Dedifferentiated amniotic fluid mesenchymal stem cell (primary cell): ENCODE data around the gene TBX3.

ENCODE experiments used
- DNase-seq: peaks from one replicate; pipeline ENCODE4 v3.0.0-alpha.2; 2016; ENCODE audit errors: extremely low spot score

TBX3 gene

GRCh38 chr12:114696443-114697242, 12.7 kb upstream of the TBX3 start:
- DNase-seq = no peak

- no peak for DNase-seq
Observed at GRCh38 chr12:114695305-114695592, 11.3 kb upstream of the TBX3 start.

GRCh38 chr12:114694436-114695304, 10.7 kb upstream of the TBX3 start:
- no peak for DNase-seq

- no peak for DNase-seq
Observed at GRCh38 chr12:114693532-114693931, 9.6 kb upstream of the TBX3 start.

GRCh38 chr12:114693059-114693531, 9.1 kb upstream of the TBX3 start:
- DNase-seq = no peak

GRCh38 chr12:114692186-114693058, 8.4 kb upstream of the TBX3 start:
- peak; percentile 45 for DNase-seq

- DNase-seq = no peak
Observed at GRCh38 chr12:114691763-114692185, 7.8 kb upstream of the TBX3 start.

- no peak for DNase-seq
Observed at GRCh38 chr12:114691196-114691595, 7.2 kb upstream of the TBX3 start.

- DNase-seq = no peak
Observed at GRCh38 chr12:114690267-114691135, 6.5 kb upstream of the TBX3 start.

- no peak for DNase-seq
Observed at GRCh38 chr12:114689075-114689994, 5.4 kb upstream of the TBX3 start.

GRCh38 chr12:114688256-114688845, 4.4 kb upstream of the TBX3 start:
- no peak for DNase-seq

- no peak for DNase-seq
Observed at GRCh38 chr12:114687802-114688201, 3.8 kb upstream of the TBX3 start.

- no peak for DNase-seq
Observed at GRCh38 chr12:114686773-114687500, 3.0 kb upstream of the TBX3 start.

- DNase-seq = no peak
Observed at GRCh38 chr12:114686426-114686772, 2.4 kb upstream of the TBX3 start.

- no peak for DNase-seq
Observed at GRCh38 chr12:114685869-114686268, 1.9 kb upstream of the TBX3 start.

- no peak for DNase-seq
Observed at GRCh38 chr12:114685320-114685781, 1.4 kb upstream of the TBX3 start.

GRCh38 chr12:114684870-114685273, 897 bp upstream of the TBX3 start:
- no peak for DNase-seq

- DNase-seq = no peak
Observed at GRCh38 chr12:114683709-114684097, 272 bp downstream of the TBX3 start.
